ENCODE results near the gene LEMD3.
"Not testable (repeated sequence)": the region's sequence is repeated elsewhere in the genome, so short reads cannot be mapped to it uniquely, and the experiment has no call there.

LEMD3 gene

DNA sequence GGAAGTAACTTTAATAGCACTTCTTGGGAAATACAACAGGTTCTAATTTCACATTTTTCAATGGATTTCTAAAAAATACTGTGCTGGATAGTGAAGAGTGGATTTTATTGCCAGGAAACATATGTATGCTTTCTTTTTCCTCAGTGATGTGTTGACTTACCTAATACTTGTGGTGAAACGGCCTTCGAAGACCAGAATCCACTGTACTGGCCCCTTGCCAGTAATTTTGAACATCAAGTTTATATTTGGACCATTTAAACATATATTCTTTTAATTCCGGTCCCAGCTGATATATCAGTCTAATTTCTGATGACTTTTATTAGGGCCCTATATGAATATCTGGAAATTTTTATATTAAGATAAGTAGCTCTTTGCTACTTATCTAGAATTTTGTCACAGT lies 110.9 kb downstream of the LEMD3 start:
- DNase-seq, result no peak

DNA sequence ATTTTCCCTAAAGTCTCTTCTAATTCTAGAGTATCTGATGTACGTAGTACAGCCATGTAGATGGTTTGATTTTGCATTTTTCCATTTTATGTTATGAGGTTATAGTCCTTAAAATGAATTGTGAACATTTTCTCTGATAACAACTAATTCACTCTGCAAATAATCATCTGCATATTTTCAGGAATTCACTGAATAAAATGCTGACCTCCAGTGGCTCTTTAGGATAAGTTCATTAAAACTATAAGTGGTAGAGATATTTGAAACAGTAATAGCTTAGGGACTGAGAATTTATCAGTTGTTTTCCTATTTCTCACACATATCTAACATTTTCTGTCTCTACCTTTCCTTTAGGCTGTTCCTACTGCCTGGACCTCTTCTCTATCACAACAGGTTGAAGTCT lies 113.5 kb downstream of the LEMD3 start:
- no peak for DNase-seq

DNA sequence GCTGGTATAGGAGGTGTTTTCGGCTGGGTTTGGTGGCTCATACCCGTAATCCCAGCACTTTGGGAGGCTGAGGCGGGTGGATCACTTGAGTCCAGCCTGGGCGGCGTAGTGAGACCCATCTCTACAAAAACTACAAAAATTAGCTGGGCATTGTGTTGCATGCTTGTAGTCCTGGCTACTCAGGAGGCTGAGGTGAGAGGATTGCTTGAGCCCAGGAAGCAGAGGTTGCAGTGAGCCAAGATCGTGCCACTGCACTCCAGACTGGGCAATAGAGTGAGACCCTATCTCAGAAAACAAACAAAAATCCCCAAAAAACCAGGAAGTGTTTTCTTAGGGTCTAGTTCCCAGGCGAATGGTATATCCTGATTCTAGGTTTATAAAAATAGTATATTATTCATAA lies 116.1 kb downstream of the LEMD3 start:
- DNase-seq, result not testable (repeated sequence)

DNA sequence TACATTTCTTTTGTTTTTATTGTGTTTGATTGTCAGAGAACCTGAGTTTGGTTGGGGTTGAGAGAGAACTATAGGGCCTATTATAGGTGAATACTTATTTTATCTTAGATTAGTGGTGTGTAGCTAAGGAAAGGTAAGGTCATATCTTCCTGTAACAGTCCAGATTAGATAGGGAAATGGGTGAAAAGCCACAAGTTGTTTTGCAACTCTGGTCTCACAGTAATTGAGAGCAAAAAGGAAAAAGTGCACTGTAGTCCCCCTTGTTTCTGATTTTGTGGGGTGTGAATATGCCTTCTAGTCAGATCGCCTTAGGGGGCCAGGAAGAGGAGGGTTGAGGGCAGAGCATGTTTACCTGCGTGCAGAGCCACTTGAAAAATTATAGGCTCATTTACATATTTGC lies 118.0 kb downstream of the LEMD3 start:
- no peak for DNase-seq

DNA sequence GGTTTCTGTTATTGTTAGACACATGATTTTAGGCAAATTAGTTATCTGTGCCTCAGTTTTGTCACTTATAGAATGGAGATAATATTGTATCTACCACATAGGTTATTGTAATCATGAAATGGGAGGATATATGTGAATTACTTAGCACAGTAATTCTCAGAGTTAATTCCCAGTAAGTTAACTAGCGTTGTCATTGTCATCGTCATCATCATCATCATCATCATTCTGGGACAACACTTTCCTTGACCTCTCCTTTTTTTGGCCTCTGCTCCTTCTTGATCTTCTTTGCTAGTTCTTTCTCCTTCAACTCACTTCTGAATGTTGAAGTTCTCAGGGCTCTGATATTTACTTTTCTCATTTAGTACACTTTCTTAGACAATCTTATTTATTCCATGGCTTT lies 122.9 kb downstream of the LEMD3 start:
- DNase-seq, result no peak

DNA sequence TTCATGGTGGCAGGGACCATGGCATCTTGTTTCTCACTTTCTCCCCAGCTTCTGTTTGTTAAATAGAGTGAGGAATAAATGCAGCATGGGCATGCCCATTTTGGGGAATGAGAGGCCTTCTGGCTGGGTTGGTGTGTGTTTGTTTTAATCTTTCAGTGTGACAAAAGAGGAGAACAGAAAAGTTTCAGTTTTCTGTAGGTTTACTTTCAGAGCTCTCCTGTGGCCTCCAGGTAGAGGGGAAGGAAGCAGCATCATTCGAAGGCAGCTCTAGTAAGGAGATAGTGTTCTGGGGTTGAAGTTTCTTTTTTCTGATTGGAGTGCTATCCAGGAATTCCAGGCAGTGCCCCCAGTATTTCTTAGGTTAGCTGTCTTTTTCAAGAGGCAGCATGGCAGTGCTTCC lies 124.4 kb downstream of the LEMD3 start:
- no peak for DNase-seq

DNA sequence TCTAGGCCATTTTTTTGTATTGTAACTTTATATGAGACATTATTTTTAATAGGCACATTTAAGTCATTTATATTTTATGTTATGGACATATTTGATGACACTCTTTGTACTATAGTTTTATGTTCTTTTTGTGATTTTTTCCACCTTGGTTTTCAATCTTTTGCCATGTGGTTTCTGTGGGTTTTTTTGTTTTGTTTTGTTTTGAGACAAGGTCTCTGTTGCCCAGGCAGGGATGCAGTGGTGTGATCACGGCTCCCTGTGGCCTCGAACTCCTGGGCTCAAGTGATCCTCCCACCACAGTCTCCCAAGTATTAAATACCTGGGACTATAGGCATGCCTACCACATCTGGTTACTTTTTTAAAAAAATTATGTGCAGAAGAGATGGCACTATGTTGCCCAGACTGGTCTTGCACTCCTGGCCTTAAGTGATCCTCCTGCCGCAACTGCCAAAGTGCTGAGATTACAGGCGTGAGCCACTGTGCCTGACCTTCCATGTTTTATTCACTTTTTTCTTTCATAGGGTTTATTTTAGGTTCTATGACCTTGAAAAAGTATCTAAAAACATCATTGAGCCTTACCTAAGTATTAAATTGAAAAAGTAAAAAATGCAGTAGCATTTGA lies 125.4 kb downstream of the LEMD3 start:
- DNase-seq, result no peak

DNA sequence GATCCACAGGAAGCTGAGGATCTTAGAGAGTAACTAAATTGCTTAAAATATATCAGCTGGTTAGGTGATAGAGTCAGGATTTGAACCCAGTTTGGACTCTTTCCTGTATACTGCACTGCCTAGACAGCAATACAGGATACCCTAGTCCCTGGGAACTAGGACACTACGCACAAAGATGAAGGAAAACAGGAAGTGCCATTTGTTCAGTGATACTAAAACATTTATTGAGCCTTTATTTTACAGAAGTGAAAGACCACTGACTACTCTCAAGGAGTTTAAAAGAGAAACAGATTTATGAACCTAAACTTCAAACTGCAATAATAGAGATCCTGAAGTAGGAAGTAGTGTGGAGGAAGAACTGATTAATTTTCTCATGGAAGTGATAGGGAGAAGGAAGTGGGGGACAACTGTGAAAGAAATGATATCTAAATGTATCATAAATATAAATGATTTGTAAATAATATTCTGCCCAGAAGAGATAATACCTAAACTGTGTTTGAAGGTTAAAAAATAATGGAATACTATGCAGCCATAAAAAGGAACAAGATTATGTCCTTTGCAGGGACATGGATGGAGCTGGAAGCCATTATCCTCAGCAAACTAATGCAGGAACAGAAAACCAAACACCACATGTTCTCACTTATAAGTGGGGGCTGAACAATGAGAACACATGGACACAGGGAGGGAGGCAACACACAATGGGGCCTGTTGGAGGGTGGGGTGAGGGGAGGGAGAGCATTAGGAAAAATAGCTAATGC lies 127.3 kb downstream of the LEMD3 start:
- DNase-seq, result no peak

Measured in activated effector memory CD4-positive, alpha-beta T cell treated with Interleukin-2 at 50 U/mL for 16 hours (primary cell).